Measurements from ENCODE around the gene EIF4A3.
"Not testable (repeated sequence)": the region's sequence is repeated elsewhere in the genome, so short reads cannot be mapped to it uniquely, and the experiment has no call there.

EIF4A3 gene

GRCh38 chr17:80171681-80172080, 24.8 kb upstream of the EIF4A3 start:
- FAIRE-seq = no peak

GRCh38 chr17:80169784-80170500, 23.0 kb upstream of the EIF4A3 start, which contains the start of gene CARD14:
TSS of gene CARD14 (plus strand) at chr17:80170030. CDS start at chr17:80181439, 11,409 bp downstream.
- FAIRE-seq = no peak

- FAIRE-seq = no peak
Measured at GRCh38 chr17:80169107-80169506, 22.2 kb upstream of the EIF4A3 start.

GRCh38 chr17:80168371-80168770, 21.4 kb upstream of the EIF4A3 start:
- FAIRE-seq = no peak

- no peak for FAIRE-seq
Measured at GRCh38 chr17:80166446-80166845, 19.5 kb upstream of the EIF4A3 start.

GRCh38 chr17:80164185-80164584, 17.3 kb upstream of the EIF4A3 start:
- no peak for FAIRE-seq

GRCh38 chr17:80163336-80163735, 16.4 kb upstream of the EIF4A3 start:
- FAIRE-seq = no peak

- no peak for FAIRE-seq
Measured at GRCh38 chr17:80160536-80160935, 13.6 kb upstream of the EIF4A3 start.

GRCh38 chr17:80158846-80159245, 11.9 kb upstream of the EIF4A3 start:
- no peak for FAIRE-seq

GRCh38 chr17:80155600-80155999, 8.7 kb upstream of the EIF4A3 start:
- FAIRE-seq = not testable (repeated sequence)

GRCh38 chr17:80154166-80154565, 7.2 kb upstream of the EIF4A3 start:
- no peak for FAIRE-seq

GRCh38 chr17:80153004-80153403, 6.1 kb upstream of the EIF4A3 start:
- no peak for FAIRE-seq

GRCh38 chr17:80152081-80152702, 5.3 kb upstream of the EIF4A3 start:
- no peak for FAIRE-seq

- FAIRE-seq = no peak
Measured at GRCh38 chr17:80151333-80151732, 4.4 kb upstream of the EIF4A3 start.

GRCh38 chr17:80146121-80147034, 550 bp downstream of the EIF4A3 start:
- no peak for FAIRE-seq

- no peak for FAIRE-seq
Measured at GRCh38 chr17:80145076-80146075, 1.6 kb downstream of the EIF4A3 start.

- FAIRE-seq = no peak
Measured at GRCh38 chr17:80142929-80143328, 4.0 kb downstream of the EIF4A3 start.

- no peak for FAIRE-seq
Measured at GRCh38 chr17:80141463-80142165, 5.3 kb downstream of the EIF4A3 start.

- no peak for FAIRE-seq
Measured at GRCh38 chr17:80138856-80139426, 8.0 kb downstream of the EIF4A3 start.

GRCh38 chr17:80137131-80137530, 9.8 kb downstream of the EIF4A3 start:
- FAIRE-seq = no peak

GRCh38 chr17:80133626-80133970, 13.3 kb downstream of the EIF4A3 start:
- FAIRE-seq = no peak
